ENCODE measurements around the gene MEGF11. TPM values are rescaled to one million over a fixed set of nuclear protein-coding genes. Genes with fewer than 3 reads are reported as not detected.

Gene MEGF11
- total and polyA plus RNA-seq, 8 donors = 2.6 to 17.4 (median 9.9) TPM; not detected in 1

DNA sequence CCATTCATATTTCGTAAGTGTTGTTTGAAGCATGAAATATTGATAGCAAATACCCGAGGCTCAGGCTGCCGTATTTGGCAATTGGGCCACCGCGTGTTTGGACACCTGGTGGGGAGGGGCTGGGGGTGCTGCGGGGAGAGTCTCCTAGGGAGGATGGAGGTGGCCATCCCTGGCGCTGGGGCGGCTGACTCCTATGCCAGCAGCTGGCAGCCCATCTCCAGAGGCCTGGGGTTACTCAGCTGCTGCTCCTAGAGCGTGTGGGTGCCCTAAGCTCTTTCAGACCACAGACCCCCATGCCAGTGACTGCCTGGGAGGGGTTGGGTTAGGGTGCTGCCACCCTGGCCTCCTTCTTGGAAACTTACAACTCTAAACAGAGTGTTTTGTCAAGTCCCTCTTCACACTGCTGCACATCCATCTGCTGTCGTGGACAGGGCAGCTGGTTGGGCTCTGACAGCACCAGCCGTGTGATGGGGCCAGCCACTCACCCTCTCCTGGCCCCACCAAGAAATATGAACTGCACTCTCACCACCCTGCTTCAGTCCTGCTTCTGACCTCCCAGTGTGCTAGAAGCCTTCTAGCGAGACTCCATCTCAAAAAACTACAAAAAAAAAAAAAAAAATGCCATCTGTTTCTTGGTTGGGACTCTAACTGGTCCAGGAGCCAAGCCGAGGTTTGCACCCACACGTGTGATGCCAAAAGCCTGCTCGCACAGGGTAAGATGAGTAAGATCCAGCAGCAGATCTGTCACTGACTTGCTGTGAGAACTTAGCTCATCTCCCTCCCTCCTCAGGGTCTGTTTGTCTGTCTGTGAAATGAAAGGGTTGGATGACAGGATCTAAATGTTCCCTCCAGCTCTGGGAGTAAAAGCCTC lies 156.2 kb downstream of the MEGF11 start:
- H3K4me1 ChIP-seq = no peaks in the 10 kb centered on the region
- H3K9me3 ChIP-seq = no peaks in the 10 kb centered on the region
- DNase-seq = peak in 1 of 4 donors; percentile 22
- no peak for ATAC-seq
- intact Hi-C loops (cut with DNase I) = no loop called here
- H3K27ac ChIP-seq = no peak overlapping the region
- no peaks in the 10 kb centered on the region for H3K36me3 ChIP-seq
- TF ChIP-seq, protein P1, sequence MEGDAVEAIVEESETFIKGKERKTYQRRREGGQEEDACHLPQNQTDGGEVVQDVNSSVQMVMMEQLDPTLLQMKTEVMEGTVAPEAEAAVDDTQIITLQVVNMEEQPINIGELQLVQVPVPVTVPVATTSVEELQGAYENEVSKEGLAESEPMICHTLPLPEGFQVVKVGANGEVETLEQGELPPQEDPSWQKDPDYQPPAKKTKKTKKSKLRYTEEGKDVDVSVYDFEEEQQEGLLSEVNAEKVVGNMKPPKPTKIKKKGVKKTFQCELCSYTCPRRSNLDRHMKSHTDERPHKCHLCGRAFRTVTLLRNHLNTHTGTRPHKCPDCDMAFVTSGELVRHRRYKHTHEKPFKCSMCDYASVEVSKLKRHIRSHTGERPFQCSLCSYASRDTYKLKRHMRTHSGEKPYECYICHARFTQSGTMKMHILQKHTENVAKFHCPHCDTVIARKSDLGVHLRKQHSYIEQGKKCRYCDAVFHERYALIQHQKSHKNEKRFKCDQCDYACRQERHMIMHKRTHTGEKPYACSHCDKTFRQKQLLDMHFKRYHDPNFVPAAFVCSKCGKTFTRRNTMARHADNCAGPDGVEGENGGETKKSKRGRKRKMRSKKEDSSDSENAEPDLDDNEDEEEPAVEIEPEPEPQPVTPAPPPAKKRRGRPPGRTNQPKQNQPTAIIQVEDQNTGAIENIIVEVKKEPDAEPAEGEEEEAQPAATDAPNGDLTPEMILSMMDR (IDR thresholded peaks at IDR 0.05) = no peak
- peaks cover 0 to 4% of the 10 kb centered on the region in 2 donors for H3K27me3 ChIP-seq
- no peak overlapping the region for H3K4me3 ChIP-seq

DNA sequence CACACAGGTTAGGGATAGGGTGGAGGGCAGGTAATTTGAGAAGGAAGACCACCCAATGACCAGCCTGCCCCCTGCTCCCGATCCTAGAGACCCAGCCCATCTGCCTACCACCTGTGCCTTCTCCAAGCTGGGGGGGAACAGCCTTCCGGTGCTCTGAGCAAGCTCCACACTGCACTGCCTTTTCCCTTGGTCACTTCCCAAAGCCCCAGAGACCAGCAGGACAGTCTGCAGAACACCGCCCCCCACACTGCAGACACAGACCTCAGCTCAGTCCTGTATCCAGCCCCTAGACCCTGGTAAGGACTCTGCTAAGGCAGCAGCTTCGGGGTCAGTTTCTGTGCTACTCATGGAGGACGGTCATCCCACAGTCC lies 156.9 kb downstream of the MEGF11 start:
- ATAC-seq (no peak), DNase-seq (peak in 1 of 4 donors; percentile 15)
- intact Hi-C loops (cut with DNase I) = no loop called here
- Histone ChIP-seq H3K27me3 (peaks cover 0 to 4% of the 10 kb centered on the region in 2 donors), H3K27ac (no peak overlapping the region), H3K9me3 (no peaks in the 10 kb centered on the region), H3K4me3 (no peak overlapping the region), H3K36me3 (no peaks in the 10 kb centered on the region), H3K4me1 (no peaks in the 10 kb centered on the region)
- TF ChIP-seq, protein P1 (IDR thresholded peaks at IDR 0.05) = no peak

DNA sequence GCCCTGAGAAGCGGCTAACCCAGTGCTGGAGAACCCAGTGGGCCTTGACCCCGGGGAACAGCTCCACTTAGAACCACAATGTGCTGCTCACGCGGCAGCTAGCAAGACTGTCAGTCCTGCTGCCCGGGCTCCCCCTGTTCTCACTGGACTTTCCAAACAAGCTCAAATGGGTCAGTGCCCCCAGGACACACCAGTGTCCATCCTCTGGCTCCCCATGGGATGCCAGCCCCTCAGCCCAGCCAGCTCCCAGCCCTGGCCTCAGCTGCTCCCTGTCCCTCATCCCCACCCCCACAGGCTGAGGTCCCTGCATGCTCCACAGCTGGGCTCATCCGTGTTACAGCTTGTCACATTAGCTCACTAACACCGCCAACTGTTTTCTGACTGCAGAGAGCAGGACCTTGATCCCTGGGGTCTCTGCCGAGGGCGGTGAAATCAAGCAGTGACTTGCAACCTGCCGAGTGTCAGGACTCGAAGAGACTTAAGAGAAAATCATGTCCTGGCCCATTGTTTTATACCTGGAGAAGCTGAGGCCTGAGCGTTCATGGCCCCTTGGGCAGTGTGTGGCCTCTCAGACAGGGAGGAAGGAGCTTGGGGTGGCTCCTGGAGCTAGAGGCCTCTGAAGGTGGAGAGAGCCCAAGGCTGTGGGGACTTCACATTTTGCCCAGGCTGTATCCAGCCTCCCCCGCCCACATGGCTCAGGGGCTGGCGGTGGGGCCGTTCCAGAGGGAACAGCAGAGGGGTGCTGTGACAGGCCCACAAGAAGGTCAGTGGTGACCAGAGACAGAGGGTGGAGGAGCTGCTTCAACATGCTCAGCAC lies 157.5 kb downstream of the MEGF11 start:
- H3K27ac ChIP-seq = no peak overlapping the region
- peak in 1 of 4 donors; percentile 13 for DNase-seq

DNA sequence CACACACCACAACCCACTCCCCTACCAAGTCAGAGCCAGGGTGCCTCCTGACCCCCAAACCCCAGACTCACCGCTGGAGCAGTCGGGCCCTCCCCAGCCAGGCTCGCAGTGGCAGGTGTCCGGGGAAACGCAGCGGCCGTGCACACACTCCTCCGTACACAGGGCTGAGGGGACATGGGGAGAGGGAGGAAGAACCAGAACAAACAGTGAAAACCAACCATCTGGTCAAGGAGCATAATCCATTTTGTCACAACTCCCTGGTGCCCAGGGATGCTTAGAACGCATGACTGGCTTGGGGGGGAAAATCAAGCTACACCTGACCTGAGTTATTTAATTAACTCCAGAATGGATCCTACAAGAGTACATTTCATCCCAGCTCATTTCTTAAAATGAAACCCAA lies 159.2 kb downstream of the MEGF11 start:
- Histone ChIP-seq H3K4me1 (no peaks in the 10 kb centered on the region), H3K4me3 (no peak overlapping the region), H3K27me3 (peaks cover 0 to 4% of the 10 kb centered on the region in 2 donors), H3K9me3 (no peaks in the 10 kb centered on the region), H3K36me3 (no peaks in the 10 kb centered on the region), H3K27ac (no peak overlapping the region)
- intact Hi-C loops (cut with DNase I) = no loop called here
- DNase-seq (peak in 1 of 4 donors; percentile 18), ATAC-seq (no peak)
- TF ChIP-seq, protein P1 (IDR thresholded peaks at IDR 0.05) = no peak

More for the DNA sequence above, 157.5 kb downstream of the MEGF11 start:
- no peaks in the 10 kb centered on the region for H3K4me1 ChIP-seq
- H3K27me3 ChIP-seq = peaks cover 0 to 4% of the 10 kb centered on the region in 2 donors
- TF ChIP-seq, protein P1 (IDR thresholded peaks at IDR 0.05) = no peak
- H3K9me3 ChIP-seq = no peaks in the 10 kb centered on the region
- no peaks in the 10 kb centered on the region for H3K36me3 ChIP-seq
- intact Hi-C loops (cut with DNase I) = no loop called here
- no peak overlapping the region for H3K4me3 ChIP-seq
- no peak for ATAC-seq

Data from left lung (tissue), 10 donors.